Mucosa of descending colon (tissue), 3 donors: ENCODE measurements around the gene SLC1A6. TPM values are rescaled to one million over a fixed set of nuclear protein-coding genes. Genes with fewer than 3 reads are reported as not detected.
"Not testable (repeated sequence)": the region's sequence is repeated elsewhere in the genome, so short reads cannot be mapped to it uniquely, and the experiment has no call there.

Experiments used
- ATAC-seq: fragments of 200-7000 bp; cut with Tn5 transposase; one replicate; pipeline ENCODE4 v1.9.1; 2020; ENCODE audit warnings: mild to moderate bottlenecking, moderate library complexity
- DNase-seq, 3 donors: peaks; one replicate each; pipeline ENCODE4 v3.0.0-alpha.2; 2020
- H3K36me3 ChIP-seq: fragments of 200-600 bp; one replicate; pipeline ENCODE4 v1.8.0; 2021; ENCODE audit warnings: low read depth, mild to moderate bottlenecking
- H3K4me1 ChIP-seq: fragments of 200-600 bp; one replicate; pipeline ENCODE4 v1.8.0; 2021; ENCODE audit warnings: low read depth, mild to moderate bottlenecking
- H3K4me3 ChIP-seq: fragments of 200-600 bp; one replicate; pipeline ENCODE4 v1.8.0; 2021; ENCODE audit warnings: mild to moderate bottlenecking
- H3K9me3 ChIP-seq: fragments of 200-600 bp; one replicate; pipeline ENCODE4 v1.8.0; 2021; ENCODE audit warnings: mild to moderate bottlenecking
- CTCF ChIP-seq: fragments of 200-600 bp; IDR thresholded peaks from one replicate; pipeline ENCODE4 v1.8.0; 2022; ENCODE audit warnings: antibody characterized with exemption, mild to moderate bottlenecking
- intact Hi-C, 2 donors: fragments of 100-400 bp; cut with DNase I in 1 of 2; cut with micrococcal nuclease in 1 of 2; formaldehyde crosslinking; loops; one replicate each; pipeline versions ENCODE4 v1.11.0 to v1.11.1; 2022; cut with DNase I, micrococcal nuclease
- total RNA-seq, 3 donors: library from RNA; stranded (reverse); fragmentation: NEBNext Ultra II Directional in 2 of 3; extraction: Animal tissue kit (Norgen Biotek cat#: 25700) in 2 of 3; gene quantifications; one replicate each; pipeline versions ENCODE4 v1.2.1 to v1.2.4, GENCODE V29; 2021 to 2023
- donor health status: DM: no; HTN: no; CAD: no; lungs with moderate emphysema.
- donor health status: DM: no; HTN: no; CAD: no.
- donor health status: DM: no; HTN: yes; CAD: no.

SLC1A6 gene
- total RNA-seq, 3 donors from 2014 or later, result not detected

- H3K9me3 ChIP-seq, result peaks cover 11% of the 10 kb centered on the region
- H3K36me3 ChIP-seq, result no peaks in the 10 kb centered on the region
- no peaks in the 10 kb centered on the region for H3K4me1 ChIP-seq
- intact Hi-C loops, result no loop called here
- no peak for TF ChIP-seq CTCF
- DNase-seq, result no peak
- ATAC-seq, result no peak
- H3K4me3 ChIP-seq, result no peak overlapping the region
Measured at GRCh38 chr19:14954071-14954655, 25.5 kb downstream of the SLC1A6 start.

DNA sequence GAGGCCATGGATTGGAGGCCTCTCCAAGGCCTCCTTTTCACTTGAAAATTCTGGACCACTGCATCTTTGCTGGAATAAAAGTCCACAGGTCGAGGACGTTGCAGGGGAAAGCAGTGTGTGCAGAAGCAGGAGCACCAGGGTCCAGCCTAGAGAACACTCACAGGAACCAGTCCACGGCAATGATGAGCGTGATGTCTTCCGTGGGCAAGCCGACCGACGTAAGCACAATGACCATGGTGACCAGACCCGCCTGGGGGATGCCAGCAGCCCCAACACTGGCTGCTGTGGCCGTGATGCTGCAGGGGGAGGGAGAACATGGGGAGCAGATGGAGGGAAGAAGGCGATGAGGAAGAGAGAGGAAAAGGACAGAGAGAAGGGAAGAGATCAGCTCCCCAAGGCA lies 26.9 kb downstream of the SLC1A6 start:
- intact Hi-C loops, result no loop called here
- no peak for ATAC-seq

DNA sequence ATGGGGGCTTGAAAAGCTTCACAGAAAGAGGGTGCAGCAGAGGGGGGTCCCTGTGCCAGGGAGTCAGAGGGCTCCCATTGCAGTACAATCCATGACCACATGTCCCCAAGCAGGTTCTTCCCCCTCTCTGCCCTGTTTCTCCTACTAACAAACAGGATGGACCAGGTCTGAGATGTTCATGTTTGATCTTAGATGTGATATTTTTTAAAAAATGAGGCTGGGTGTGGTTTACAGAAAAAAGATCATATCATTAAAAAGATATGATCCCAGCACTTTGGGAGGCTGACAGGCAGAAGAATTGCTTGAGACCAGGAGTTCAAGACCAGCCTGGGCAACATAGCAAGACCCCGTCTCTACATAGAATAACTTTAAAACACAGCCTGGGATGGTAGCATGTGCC lies 29.2 kb downstream of the SLC1A6 start:
- DNase-seq (no peak), ATAC-seq (no peak)
- intact Hi-C loops, result no loop called here
- Histone ChIP-seq H3K36me3 (no peaks in the 10 kb centered on the region), H3K9me3 (no peaks in the 10 kb centered on the region), H3K4me3 (no peak overlapping the region), H3K4me1 (no peaks in the 10 kb centered on the region)
- no peak for TF ChIP-seq CTCF

More for the DNA sequence above, 26.9 kb downstream of the SLC1A6 start:
- no peaks in the 10 kb centered on the region for H3K4me1 ChIP-seq
- no peaks in the 10 kb centered on the region for H3K36me3 ChIP-seq
- no peaks in the 10 kb centered on the region for H3K9me3 ChIP-seq
- no peak for DNase-seq
- TF ChIP-seq CTCF, result no peak
- no peak overlapping the region for H3K4me3 ChIP-seq

GRCh38 chr19:14949876-14950275 lies 29.8 kb downstream of the SLC1A6 start:
- no peak for ATAC-seq
- DNase-seq, result no peak
- no peaks in the 10 kb centered on the region for H3K36me3 ChIP-seq
- TF ChIP-seq CTCF, result no peak
- no peak overlapping the region for H3K4me3 ChIP-seq
- no peaks in the 10 kb centered on the region for H3K4me1 ChIP-seq
- no peaks in the 10 kb centered on the region for H3K9me3 ChIP-seq
- intact Hi-C loops, result no loop called here

- DNase-seq, ATAC-seq, H3K4me3 ChIP-seq, H3K9me3 ChIP-seq, H3K36me3 ChIP-seq, intact Hi-C loops, H3K4me1 ChIP-seq: not testable (repeated sequence)
Measured at GRCh38 chr19:14949413-14949812, 30.3 kb downstream of the SLC1A6 start.

DNA sequence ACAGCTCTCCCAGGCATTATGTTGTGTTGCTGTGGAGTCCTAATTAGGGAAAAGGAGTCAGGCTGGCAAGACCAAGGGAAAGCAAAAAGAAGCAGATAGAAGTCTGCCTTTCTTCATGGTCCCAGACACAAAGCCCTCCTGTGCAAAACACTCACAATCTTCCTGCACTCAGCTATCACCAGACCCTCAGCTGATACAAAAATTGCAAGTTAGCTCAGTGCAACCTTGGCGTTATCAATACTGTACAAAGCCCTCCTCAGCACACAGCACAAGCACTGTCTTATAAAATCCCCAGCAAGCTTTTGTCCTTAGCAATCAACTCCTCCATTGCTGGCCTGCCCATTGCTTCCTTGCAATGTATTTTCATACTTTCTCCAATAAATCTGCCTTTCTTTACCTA lies 35.2 kb downstream of the SLC1A6 start:
- ATAC-seq (no peak), DNase-seq (no peak)
- intact Hi-C loops, result no loop called here
- H3K4me3 ChIP-seq, result no peak overlapping the region
- H3K4me1 ChIP-seq, result no peaks in the 10 kb centered on the region
- TF ChIP-seq CTCF, result no peak
- H3K9me3 ChIP-seq, result no peaks in the 10 kb centered on the region
- no peaks in the 10 kb centered on the region for H3K36me3 ChIP-seq
